GM21367 (cell line): ENCODE results near the gene CHD2.
"Not testable (repeated sequence)": the region's sequence is repeated elsewhere in the genome, so short reads cannot be mapped to it uniquely, and the experiment has no call there.

Experiments
- ATAC-seq: cut with Tn5 transposase; IDR thresholded peaks from one replicate; pipeline ENCODE4 v1.9.1; 2021; ENCODE audit not compliant: unreplicated experiment

CHD2 gene

GRCh38 chr15:92904722-92905571, 4.8 kb downstream of the CHD2 start:
- no peak for ATAC-seq

GRCh38 chr15:92906020-92906419, 5.9 kb downstream of the CHD2 start:
- ATAC-seq: no peak

- peak; percentile 32 for ATAC-seq
Measured at GRCh38 chr15:92906563-92907081, 6.5 kb downstream of the CHD2 start.

GRCh38 chr15:92907229-92907628, 7.1 kb downstream of the CHD2 start:
- no peak for ATAC-seq

- ATAC-seq: no peak
Measured at GRCh38 chr15:92907896-92908712, 8.0 kb downstream of the CHD2 start.

- ATAC-seq: no peak
Measured at GRCh38 chr15:92908713-92909057, 8.6 kb downstream of the CHD2 start.

- no peak for ATAC-seq
Measured at GRCh38 chr15:92909136-92909781, 9.1 kb downstream of the CHD2 start.

- no peak for ATAC-seq
Measured at GRCh38 chr15:92910451-92910850, 10.3 kb downstream of the CHD2 start.

GRCh38 chr15:92914103-92914499, 14.0 kb downstream of the CHD2 start:
- ATAC-seq: no peak

- no peak for ATAC-seq
Measured at GRCh38 chr15:92914768-92915221, 14.7 kb downstream of the CHD2 start.

GRCh38 chr15:92915766-92916435, 15.8 kb downstream of the CHD2 start:
- ATAC-seq: no peak

GRCh38 chr15:92917598-92918407, 17.7 kb downstream of the CHD2 start:
- peak; percentile 41 for ATAC-seq

GRCh38 chr15:92918881-92919280, 18.8 kb downstream of the CHD2 start:
- ATAC-seq: not testable (repeated sequence)

GRCh38 chr15:92920595-92921161, 20.6 kb downstream of the CHD2 start:
- ATAC-seq: no peak

GRCh38 chr15:92921215-92922131, 21.3 kb downstream of the CHD2 start:
- ATAC-seq: no peak

GRCh38 chr15:92922418-92923002, 22.4 kb downstream of the CHD2 start:
- ATAC-seq: no peak

GRCh38 chr15:92924216-92924615, 24.1 kb downstream of the CHD2 start:
- ATAC-seq: no peak

GRCh38 chr15:92925454-92925853, 25.3 kb downstream of the CHD2 start:
- ATAC-seq: no peak
